SJCRH30 (cell line): ENCODE data around the gene MAPK8. TPM values are rescaled to one million over a fixed set of nuclear protein-coding genes. Genes with fewer than 3 reads are reported as not detected.

ENCODE experiments used
- DNase-seq, 2 experiments: peaks; one replicate each; pipeline ENCODE4 v3.0.0-alpha.2; 2015 to 2020
- H3K27ac ChIP-seq: fragments of 250-450 bp; sonication (Bioruptor Pico); 2 replicates; pipeline ENCODE4 v1.5.1; 2020; ENCODE audit warnings: mild to moderate bottlenecking, moderate library complexity
- H3K27me3 ChIP-seq: fragments of 250-450 bp; sonication (Bioruptor Pico); 2 replicates; pipeline ENCODE4 v1.5.1; 2020; ENCODE audit warnings: mild to moderate bottlenecking, moderate library complexity
- H3K36me3 ChIP-seq: fragments of 250-450 bp; sonication (Bioruptor Pico); 2 replicates; pipeline ENCODE4 v1.5.1; 2020; ENCODE audit warnings: mild to moderate bottlenecking, moderate library complexity
- H3K4me1 ChIP-seq: fragments of 250-450 bp; sonication (Bioruptor Pico); 2 replicates; pipeline ENCODE4 v1.5.1; 2020; ENCODE audit warnings: mild to moderate bottlenecking, moderate library complexity
- H3K4me3 ChIP-seq: fragments of 250-450 bp; sonication (Bioruptor Pico); 2 replicates; pipeline ENCODE4 v1.5.1; 2020; ENCODE audit warnings: mild to moderate bottlenecking, moderate library complexity
- H3K9me3 ChIP-seq: fragments of 250-450 bp; sonication (Bioruptor Pico); replicated peaks from 2 replicates; pipeline ENCODE4 v1.5.1; 2020; ENCODE audit warnings: mild to moderate bottlenecking, moderate library complexity
- total RNA-seq: library from RNA; depleted of rRNA; stranded (reverse); fragments of >200 nt; shearing (Covaris generic); gene quantifications from 2 replicates; pipeline ENCODE4 v1.2.3, GENCODE V29; 2014

Gene MAPK8
- total RNA-seq, 1 experiment from 2014 or later = 58.7 TPM

- Histone ChIP-seq H3K4me3 (no peak overlapping the region), H3K36me3 (no peaks in the 10 kb centered on the region), H3K27me3 (no peaks in the 10 kb centered on the region), H3K9me3 (no peaks in the 10 kb centered on the region), H3K27ac (no peak overlapping the region), H3K4me1 (peaks cover 11% of the 10 kb centered on the region)
- DNase-seq = no peak
Observed at GRCh38 chr10:48369501-48369900, 63.0 kb downstream of the MAPK8 start.

GRCh38 chr10:48377751-48378530, 71.5 kb downstream of the MAPK8 start:
- no peaks in the 10 kb centered on the region for H3K36me3 ChIP-seq
- H3K4me3 ChIP-seq = no peak overlapping the region
- no peak overlapping the region for H3K27ac ChIP-seq
- H3K4me1 ChIP-seq = 0 out of 2 replicates have a peak, but pooled peaks cover under 1% of the 10 kb centered on the region
- no peaks in the 10 kb centered on the region for H3K27me3 ChIP-seq
- no peak for DNase-seq
- H3K9me3 ChIP-seq = no peaks in the 10 kb centered on the region

- Histone ChIP-seq H3K27ac (no peak overlapping the region), H3K36me3 (no peaks in the 10 kb centered on the region), H3K27me3 (no peaks in the 10 kb centered on the region), H3K9me3 (no peaks in the 10 kb centered on the region), H3K4me3 (no peak overlapping the region), H3K4me1 (peaks cover 7% of the 10 kb centered on the region; the same call in 1 of the 2 replicates)
- no peak for DNase-seq
Observed at GRCh38 chr10:48378675-48379074, 72.2 kb downstream of the MAPK8 start.

GRCh38 chr10:48381971-48382370, 75.5 kb downstream of the MAPK8 start:
- Histone ChIP-seq H3K4me1 (peaks cover 7% of the 10 kb centered on the region; the same call in 1 of the 2 replicates), H3K27ac (no peak overlapping the region), H3K9me3 (no peaks in the 10 kb centered on the region), H3K36me3 (no peaks in the 10 kb centered on the region), H3K27me3 (no peaks in the 10 kb centered on the region), H3K4me3 (no peak overlapping the region)
- no peak for DNase-seq

GRCh38 chr10:48382982-48383381, 76.5 kb downstream of the MAPK8 start:
- Histone ChIP-seq H3K9me3 (no peaks in the 10 kb centered on the region), H3K27me3 (no peaks in the 10 kb centered on the region), H3K36me3 (no peaks in the 10 kb centered on the region), H3K4me3 (no peak overlapping the region), H3K27ac (no peak overlapping the region), H3K4me1 (peaks cover 7% of the 10 kb centered on the region; the same call in 1 of the 2 replicates)
- no peak for DNase-seq

GRCh38 chr10:48383393-48383792, 76.9 kb downstream of the MAPK8 start:
- Histone ChIP-seq H3K27ac (no peak overlapping the region), H3K36me3 (no peaks in the 10 kb centered on the region), H3K9me3 (no peaks in the 10 kb centered on the region), H3K27me3 (no peaks in the 10 kb centered on the region), H3K4me1 (peaks cover 7% of the 10 kb centered on the region; the same call in 1 of the 2 replicates), H3K4me3 (no peak overlapping the region)
- DNase-seq = no peak

- Histone ChIP-seq H3K36me3 (no peaks in the 10 kb centered on the region), H3K4me1 (peaks cover 7% of the 10 kb centered on the region; the same call in 1 of the 2 replicates), H3K4me3 (no peak overlapping the region), H3K9me3 (no peaks in the 10 kb centered on the region), H3K27me3 (no peaks in the 10 kb centered on the region), H3K27ac (no peak overlapping the region)
- peak in 1 of 2 experiments; percentile 35 for DNase-seq
Observed at GRCh38 chr10:48384699-48384982, 78.2 kb downstream of the MAPK8 start.

- DNase-seq = no peak
- no peak overlapping the region for H3K4me3 ChIP-seq
- H3K4me1 ChIP-seq = peaks cover 15% of the 10 kb centered on the region
- H3K36me3 ChIP-seq = no peaks in the 10 kb centered on the region
- no peaks in the 10 kb centered on the region for H3K27me3 ChIP-seq
- H3K9me3 ChIP-seq = no peaks in the 10 kb centered on the region
- no peak overlapping the region for H3K27ac ChIP-seq
Observed at GRCh38 chr10:48389272-48389671, 82.8 kb downstream of the MAPK8 start.

GRCh38 chr10:48389846-48390557, 83.5 kb downstream of the MAPK8 start:
- Histone ChIP-seq H3K4me1 (peaks cover 15% of the 10 kb centered on the region), H3K27ac (no peak overlapping the region), H3K36me3 (no peaks in the 10 kb centered on the region), H3K9me3 (no peaks in the 10 kb centered on the region), H3K27me3 (no peaks in the 10 kb centered on the region), H3K4me3 (no peak overlapping the region)
- DNase-seq = no peak

GRCh38 chr10:48390558-48390871, 84.0 kb downstream of the MAPK8 start:
- no peak for DNase-seq
- Histone ChIP-seq H3K4me1 (peaks cover 15% of the 10 kb centered on the region), H3K27me3 (no peaks in the 10 kb centered on the region), H3K27ac (peak overlapping the region; percentile 3; the same call in 1 of the 2 replicates), H3K4me3 (no peak overlapping the region), H3K36me3 (no peaks in the 10 kb centered on the region), H3K9me3 (no peaks in the 10 kb centered on the region)

GRCh38 chr10:48390933-48391845, 84.7 kb downstream of the MAPK8 start:
- peak in 1 of 2 experiments; percentile 49 for DNase-seq
- Histone ChIP-seq H3K27me3 (no peaks in the 10 kb centered on the region), H3K4me3 (no peak overlapping the region), H3K27ac (peak overlapping the region; percentile 3; the same call in 1 of the 2 replicates), H3K36me3 (no peaks in the 10 kb centered on the region), H3K9me3 (no peaks in the 10 kb centered on the region), H3K4me1 (peaks cover 15% of the 10 kb centered on the region)

- Histone ChIP-seq H3K36me3 (no peaks in the 10 kb centered on the region), H3K4me3 (no peak overlapping the region), H3K27ac (no peak overlapping the region), H3K9me3 (no peaks in the 10 kb centered on the region), H3K27me3 (no peaks in the 10 kb centered on the region), H3K4me1 (peaks cover 15% of the 10 kb centered on the region)
- no peak for DNase-seq
Observed at GRCh38 chr10:48391994-48392393, 85.5 kb downstream of the MAPK8 start.

- Histone ChIP-seq H3K36me3 (no peaks in the 10 kb centered on the region), H3K4me3 (no peak overlapping the region), H3K27me3 (no peaks in the 10 kb centered on the region), H3K27ac (no peak overlapping the region; the same call in 1 of the 2 replicates), H3K4me1 (peaks cover 24% of the 10 kb centered on the region), H3K9me3 (no peaks in the 10 kb centered on the region)
- DNase-seq = no peak
Observed at GRCh38 chr10:48398261-48398660, 91.8 kb downstream of the MAPK8 start.

- Histone ChIP-seq H3K36me3 (no peaks in the 10 kb centered on the region), H3K27me3 (no peaks in the 10 kb centered on the region), H3K4me1 (peaks cover 24% of the 10 kb centered on the region), H3K27ac (no peak overlapping the region), H3K4me3 (no peak overlapping the region), H3K9me3 (no peaks in the 10 kb centered on the region)
- no peak for DNase-seq
Observed at GRCh38 chr10:48399056-48399541, 92.6 kb downstream of the MAPK8 start.
